GM10266 (cell line): ENCODE results near the gene ACOT11.
"Not testable (repeated sequence)": the region's sequence is repeated elsewhere in the genome, so short reads cannot be mapped to it uniquely, and the experiment has no call there.

Source experiments
- DNase-seq: peaks from one replicate; pipeline ENCODE4 v3.0.0; 2012; ENCODE audit errors: extremely low spot score
- TF ChIP-seq, protein P1 (sequence below): IDR thresholded peaks from 2 replicates; pipeline ENCODE4 v1.5.1; 2012; ENCODE audit warnings: mild to moderate bottlenecking, low read depth; ENCODE audit not compliant: control insufficient read depth, insufficient read depth; ENCODE audit errors: missing control alignments

The ACOT11 gene

DNA sequence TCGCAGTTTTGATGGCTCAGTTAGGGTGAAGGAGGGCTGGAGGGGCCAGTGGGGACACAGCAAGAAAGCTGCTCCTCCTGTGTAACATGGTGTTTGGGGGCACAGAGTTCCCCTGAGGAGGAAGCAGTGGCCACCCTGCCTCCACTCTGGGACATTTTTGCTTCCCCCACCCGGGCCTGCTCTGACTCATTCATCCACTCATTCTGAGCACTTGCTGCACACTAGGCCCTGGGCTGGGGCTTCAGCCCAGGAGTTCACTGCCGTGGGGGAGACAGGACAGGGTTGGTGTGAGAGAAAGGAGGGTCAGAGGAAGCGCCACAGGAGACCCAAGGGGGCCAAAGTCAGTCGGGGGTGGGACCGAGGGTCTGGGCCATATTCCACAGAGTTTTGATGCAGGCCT lies 41.4 kb upstream of the ACOT11 start:
- TF ChIP-seq, protein P1, sequence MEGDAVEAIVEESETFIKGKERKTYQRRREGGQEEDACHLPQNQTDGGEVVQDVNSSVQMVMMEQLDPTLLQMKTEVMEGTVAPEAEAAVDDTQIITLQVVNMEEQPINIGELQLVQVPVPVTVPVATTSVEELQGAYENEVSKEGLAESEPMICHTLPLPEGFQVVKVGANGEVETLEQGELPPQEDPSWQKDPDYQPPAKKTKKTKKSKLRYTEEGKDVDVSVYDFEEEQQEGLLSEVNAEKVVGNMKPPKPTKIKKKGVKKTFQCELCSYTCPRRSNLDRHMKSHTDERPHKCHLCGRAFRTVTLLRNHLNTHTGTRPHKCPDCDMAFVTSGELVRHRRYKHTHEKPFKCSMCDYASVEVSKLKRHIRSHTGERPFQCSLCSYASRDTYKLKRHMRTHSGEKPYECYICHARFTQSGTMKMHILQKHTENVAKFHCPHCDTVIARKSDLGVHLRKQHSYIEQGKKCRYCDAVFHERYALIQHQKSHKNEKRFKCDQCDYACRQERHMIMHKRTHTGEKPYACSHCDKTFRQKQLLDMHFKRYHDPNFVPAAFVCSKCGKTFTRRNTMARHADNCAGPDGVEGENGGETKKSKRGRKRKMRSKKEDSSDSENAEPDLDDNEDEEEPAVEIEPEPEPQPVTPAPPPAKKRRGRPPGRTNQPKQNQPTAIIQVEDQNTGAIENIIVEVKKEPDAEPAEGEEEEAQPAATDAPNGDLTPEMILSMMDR: no peak
- DNase-seq: no peak

DNA sequence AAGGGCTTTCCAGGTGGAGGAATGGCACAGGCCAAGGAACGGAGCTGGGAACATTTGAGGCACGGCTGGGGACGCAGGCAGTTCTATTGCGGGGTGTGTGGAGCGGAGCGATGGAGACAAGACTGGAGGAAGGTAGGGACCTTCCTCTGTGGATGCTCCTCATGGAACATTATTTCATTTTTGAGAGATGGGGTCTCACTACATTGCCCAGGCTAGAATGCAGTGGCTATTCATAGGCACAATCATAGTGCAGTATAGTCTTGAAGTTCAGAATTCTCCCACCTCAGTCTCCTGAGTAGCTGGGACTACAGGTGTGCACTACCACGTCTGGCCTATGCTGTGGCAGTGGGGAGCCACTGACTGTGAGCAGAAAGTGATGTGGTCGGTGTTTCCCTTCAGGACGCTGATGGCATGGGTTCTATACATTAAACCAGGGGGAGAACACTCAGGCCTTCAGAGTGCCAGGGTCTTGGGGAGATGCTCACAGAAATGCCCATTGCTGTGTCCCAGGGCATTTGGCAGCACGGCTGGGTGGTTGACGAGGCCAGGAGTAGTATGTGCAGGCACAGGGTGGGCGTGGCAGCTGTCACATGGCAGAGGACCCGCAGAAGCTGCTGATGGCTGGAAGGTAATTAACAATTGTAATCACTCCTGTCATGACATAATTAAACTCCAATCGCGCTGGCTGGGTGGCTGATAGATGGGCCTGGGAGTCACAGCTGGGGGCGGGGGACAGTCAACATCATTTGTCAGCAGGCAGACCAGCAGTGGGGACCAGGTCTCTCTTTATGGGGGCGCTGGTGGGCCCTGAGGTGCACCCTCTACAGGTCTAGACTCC lies 40.8 kb upstream of the ACOT11 start:
- no peak for DNase-seq
- TF ChIP-seq, protein P1: no peak

DNA sequence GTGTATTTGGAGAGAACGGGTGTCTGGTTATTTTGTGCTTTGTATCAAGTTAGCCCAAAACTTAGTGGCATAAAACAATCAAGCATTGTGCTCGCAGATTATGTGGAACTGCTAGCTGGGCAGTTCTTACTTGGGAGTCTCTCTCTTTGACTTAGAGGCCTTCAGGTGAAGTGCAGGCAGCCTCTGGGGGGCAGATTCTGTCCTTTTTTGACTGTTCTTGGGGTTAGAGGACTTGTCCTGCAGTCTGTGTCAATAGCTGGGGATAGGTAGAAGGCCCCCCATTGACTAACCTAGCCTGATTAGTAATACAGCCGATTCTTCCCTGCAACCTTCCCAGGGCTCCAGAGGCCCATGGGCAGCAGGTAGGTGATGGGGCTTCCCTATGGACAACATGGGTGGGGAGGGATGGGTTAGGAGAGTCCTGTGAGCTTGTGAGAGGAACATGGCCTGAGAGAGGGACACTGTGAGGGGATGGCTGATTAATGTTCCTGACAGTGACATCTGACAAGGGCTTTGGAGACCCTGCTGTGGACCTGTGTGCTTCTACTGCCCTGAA lies 37.2 kb upstream of the ACOT11 start:
- DNase-seq: no peak
- TF ChIP-seq, protein P1: no peak

DNA sequence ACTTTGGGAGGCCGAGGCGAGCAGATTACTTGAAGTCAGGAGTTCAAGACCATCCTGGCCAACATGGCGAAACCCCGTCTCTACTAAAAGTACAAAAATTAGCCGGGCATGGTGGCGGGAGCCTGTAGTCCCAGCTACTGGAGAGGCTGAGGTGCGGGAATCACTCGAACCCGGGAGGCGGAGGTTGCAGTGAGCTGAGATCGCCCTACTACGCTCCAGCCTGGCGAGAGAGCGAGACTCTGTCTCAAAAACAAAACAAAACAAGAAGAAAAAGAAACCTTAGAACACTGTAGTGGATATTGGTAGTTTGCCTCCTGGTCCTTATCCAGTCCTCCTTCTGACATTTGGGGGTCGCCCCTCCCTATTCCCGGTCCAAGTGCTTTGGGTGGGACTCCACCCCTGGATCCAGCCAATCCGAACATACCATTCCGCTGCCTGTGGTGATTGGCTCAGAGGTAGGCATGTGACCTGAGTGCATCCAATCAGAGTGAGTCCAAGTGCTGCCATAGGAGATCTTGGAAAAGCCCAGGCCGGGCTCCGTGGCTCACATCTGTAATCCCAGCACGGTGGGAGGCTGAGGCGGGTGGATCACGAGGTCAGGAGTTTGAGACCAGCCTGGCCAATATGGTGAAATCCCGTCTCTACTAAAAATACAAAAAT lies 34.0 kb upstream of the ACOT11 start:
- not testable (repeated sequence) for DNase-seq

DNA sequence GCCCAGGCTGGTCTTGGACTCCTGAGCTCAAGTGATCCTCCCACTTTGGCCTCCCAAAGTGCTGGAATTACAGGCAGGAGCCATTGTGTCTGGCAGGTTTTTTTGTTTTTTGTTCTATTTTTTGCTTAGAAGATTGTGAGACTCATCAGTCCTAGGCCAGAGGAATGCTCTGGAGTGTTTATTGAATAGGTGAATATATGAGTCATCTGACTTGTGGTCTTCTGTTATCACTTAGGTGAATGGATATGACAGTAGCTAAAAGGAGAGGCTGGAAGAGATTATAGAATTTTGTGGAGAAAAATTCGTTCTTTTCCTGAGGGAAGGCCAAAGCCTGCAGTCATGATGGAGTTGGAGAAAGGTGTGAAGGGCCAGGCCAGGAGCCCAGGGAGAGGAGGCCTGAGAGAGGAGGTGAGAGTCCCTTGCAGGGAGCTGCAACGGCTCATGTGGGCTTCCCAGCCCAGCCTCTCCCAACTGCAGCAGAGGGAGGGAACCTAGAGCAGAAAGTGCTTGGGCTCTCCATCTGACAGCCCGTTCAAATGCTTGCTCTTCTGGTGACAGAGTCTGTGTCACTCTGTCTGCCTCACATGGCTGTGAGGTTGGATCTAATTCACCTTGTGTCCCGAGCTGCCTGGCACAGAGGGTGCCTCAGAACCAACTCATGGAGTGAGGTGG lies 31.6 kb upstream of the ACOT11 start:
- DNase-seq: no peak
- TF ChIP-seq, protein P1: no peak

DNA sequence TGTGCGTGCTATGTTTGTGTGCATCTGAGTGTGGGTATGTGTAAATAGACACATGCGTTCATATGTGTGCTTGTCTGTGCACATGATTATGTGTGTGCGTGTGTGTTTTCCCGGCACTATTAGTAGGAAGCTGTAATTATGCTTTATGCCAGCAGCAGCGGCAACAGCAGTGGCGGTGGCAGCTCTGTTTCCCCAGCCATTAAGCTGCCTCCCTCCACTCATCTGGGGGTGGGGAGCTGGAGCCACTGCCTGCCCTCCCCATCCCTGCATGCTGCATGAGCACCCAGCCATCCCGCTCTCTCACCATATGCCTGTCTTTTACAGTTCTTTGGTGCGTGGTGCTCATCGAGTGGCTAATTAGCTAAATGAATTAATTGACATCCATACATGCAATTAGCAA lies 30.5 kb upstream of the ACOT11 start:
- TF ChIP-seq, protein P1: no peak
- no peak for DNase-seq

DNA sequence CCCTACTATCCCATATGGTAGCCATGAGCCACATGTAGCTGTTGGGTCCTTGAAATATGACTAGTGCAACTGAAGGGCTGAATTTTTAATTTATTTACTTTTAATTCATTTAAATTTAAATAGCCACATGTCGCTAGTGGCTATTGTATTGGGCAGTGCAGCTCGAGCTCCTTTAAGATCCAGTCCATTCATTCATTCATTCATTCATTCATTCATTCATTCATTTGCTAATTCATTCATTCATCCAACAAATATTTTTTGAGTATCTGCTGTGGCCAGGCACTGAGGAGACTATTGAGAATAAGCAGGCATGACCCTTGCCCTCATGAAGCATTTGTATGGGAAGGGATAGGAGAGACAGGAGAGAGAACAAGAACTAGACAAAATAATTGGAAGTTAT lies 29.5 kb upstream of the ACOT11 start:
- no peak for DNase-seq
- TF ChIP-seq, protein P1: no peak
